Measurements from ENCODE around the gene CAB39. TPM values are rescaled to one million over a fixed set of nuclear protein-coding genes. Genes with fewer than 3 reads are reported as not detected.
A peak's percentile ranks its signal among the peaks of the same experiment; 100 is the strongest.

CAB39 gene
- total and polyA plus RNA-seq, 2 experiments from 2014 or later: 18.7 to 67.5 TPM

GRCh38 chr2:230828272-230828961, 115.8 kb downstream of the CAB39 start:
- Mint-ChIP-seq H3K4me1 (no peaks in the 10 kb centered on the region; the same call in 1 of the 3 replicates), H3K4me3 (peak overlapping the region; percentile 39; the same call in 1 of the 3 replicates), H3K27me3 (ENCODE audit: insufficient read depth, low read depth, poor library complexity) (peaks cover 17% of the 10 kb centered on the region), H3K27ac (no peak overlapping the region), H3K36me3 (ENCODE audit: low read depth) (no peaks in the 10 kb centered on the region), H3K9me3 (no peaks in the 10 kb centered on the region; the same call in 2 of the 3 replicates)
- Histone ChIP-seq H4K20me1 (replicated peaks; ENCODE audit: insufficient read depth) (no peaks in the 10 kb centered on the region), H3K79me2 (replicated peaks; ENCODE audit: insufficient read depth) (no peaks in the 10 kb centered on the region), H2AFZ (peak overlapping the region; percentile 97), H3K4me3 (peak overlapping the region; percentile 62), H3K9me2 (ENCODE audit: insufficient read depth) (no peaks in the 10 kb centered on the region), H3K4me2 (peak overlapping the region; percentile 88), H3F3A (replicated peaks; ENCODE audit: low read depth) (peaks cover 4% of the 10 kb centered on the region; the same call in 1 of the 2 replicates), H3K4me1 (ENCODE audit: insufficient read depth) (no peaks in the 10 kb centered on the region), H3K36me3 (ENCODE audit: insufficient read depth) (peaks cover 3% of the 10 kb centered on the region; the same call in 1 of the 2 replicates), H3K27ac (ENCODE audit: low read depth) (no peak overlapping the region), H3K27me3 (ENCODE audit: insufficient read depth) (peaks cover 22% of the 10 kb centered on the region)
- TF ChIP-seq CTCF (conservative IDR thresholded peaks at IDR 0.05; ENCODE audit: low read depth in 2 of 2): 0 out of 4 replicates have a peak, but pooled peaks of 1 of the 2 experiments have one; percentile 14
- no peak for TF ChIP-seq EZH2phosphoT487 (IDR thresholded peaks at IDR 0.05; ENCODE audit: unreplicated experiment)
- ATAC-seq (peak; percentile 75), DNase-seq (ENCODE audit: low spot score) (peak; percentile 50)

- H3K9me3 Mint-ChIP-seq: no peaks in the 10 kb centered on the region; the same call in 2 of the 3 replicates
Observed at GRCh38 chr2:230829293-230829692, 116.7 kb downstream of the CAB39 start.

More at GRCh38 chr2:230829293-230829692, 116.7 kb downstream of the CAB39 start:
- H3K4me3 Mint-ChIP-seq: no peak overlapping the region
- no peaks in the 10 kb centered on the region for H3K9me2 ChIP-seq (ENCODE audit: insufficient read depth)
- H3K36me3 Mint-ChIP-seq (ENCODE audit: low read depth): no peaks in the 10 kb centered on the region
- no peaks in the 10 kb centered on the region for H4K20me1 ChIP-seq (replicated peaks; ENCODE audit: insufficient read depth)
- peaks cover 3% of the 10 kb centered on the region; the same call in 1 of the 2 replicates for H3K36me3 ChIP-seq (ENCODE audit: insufficient read depth)
- TF ChIP-seq ETS1 (IDR thresholded peaks at IDR 0.05) (no peak), ZNF331 (CRISPR knock-in tag; IDR thresholded peaks at IDR 0.05; ENCODE audit: low read depth) (no peak), EZH2phosphoT487 (IDR thresholded peaks at IDR 0.05; ENCODE audit: unreplicated experiment) (no peak), REST (IDR thresholded peaks at IDR 0.05; ENCODE audit: unreplicated experiment) (no peak), CREB1 (CRISPR knock-in tag; IDR thresholded peaks at IDR 0.05; ENCODE audit: low read depth) (no peak), EZH2 (IDR thresholded peaks at IDR 0.05; ENCODE audit: low read depth, unreplicated experiment) (no peak), ZNF114 (CRISPR knock-in tag; IDR thresholded peaks at IDR 0.05) (no peak), STAT1 (IDR thresholded peaks at IDR 0.05; ENCODE audit: unreplicated experiment) (no peak), JUNB (IDR thresholded peaks at IDR 0.05; ENCODE audit: unreplicated experiment) (no peak)
- H3K4me3 ChIP-seq: no peak overlapping the region
- H2AFZ ChIP-seq: peak overlapping the region; percentile 97; the same call in 1 of the 2 replicates
- H3K27ac ChIP-seq (ENCODE audit: low read depth): no peak overlapping the region
- no peaks in the 10 kb centered on the region for H3K4me1 ChIP-seq (ENCODE audit: insufficient read depth)
- no peaks in the 10 kb centered on the region for H3K79me2 ChIP-seq (replicated peaks; ENCODE audit: insufficient read depth)
- no peak for ATAC-seq
- H3F3A ChIP-seq (replicated peaks; ENCODE audit: low read depth): 0 out of 2 replicates have a peak, but pooled peaks cover 4% of the 10 kb centered on the region
- no peak overlapping the region for H3K27ac Mint-ChIP-seq
- peaks cover 17% of the 10 kb centered on the region for H3K27me3 Mint-ChIP-seq (ENCODE audit: insufficient read depth, low read depth, poor library complexity)
- peaks cover 22% of the 10 kb centered on the region for H3K27me3 ChIP-seq (ENCODE audit: insufficient read depth)
- no peak for DNase-seq (ENCODE audit: low spot score)
- H3K4me2 ChIP-seq: no peak overlapping the region
- H3K4me1 Mint-ChIP-seq: no peaks in the 10 kb centered on the region; the same call in 1 of the 3 replicates
